NCI-H146 treated with DMSO at 0.1 percent for 48 hours (cell line): ENCODE results near the gene TECTB.

Source experiments
- DNase-seq: peaks from one replicate; lab custom pipeline; 2025; ENCODE audit not compliant: unreplicated experiment; lab: John Stamatoyannopoulos, UW

Gene TECTB

GRCh38 chr10:112345743-112346142 is 62.5 kb downstream of the TECTB start:
- no peak for DNase-seq

GRCh38 chr10:112346774-112347173 is 63.6 kb downstream of the TECTB start:
- DNase-seq = no peak

DNA sequence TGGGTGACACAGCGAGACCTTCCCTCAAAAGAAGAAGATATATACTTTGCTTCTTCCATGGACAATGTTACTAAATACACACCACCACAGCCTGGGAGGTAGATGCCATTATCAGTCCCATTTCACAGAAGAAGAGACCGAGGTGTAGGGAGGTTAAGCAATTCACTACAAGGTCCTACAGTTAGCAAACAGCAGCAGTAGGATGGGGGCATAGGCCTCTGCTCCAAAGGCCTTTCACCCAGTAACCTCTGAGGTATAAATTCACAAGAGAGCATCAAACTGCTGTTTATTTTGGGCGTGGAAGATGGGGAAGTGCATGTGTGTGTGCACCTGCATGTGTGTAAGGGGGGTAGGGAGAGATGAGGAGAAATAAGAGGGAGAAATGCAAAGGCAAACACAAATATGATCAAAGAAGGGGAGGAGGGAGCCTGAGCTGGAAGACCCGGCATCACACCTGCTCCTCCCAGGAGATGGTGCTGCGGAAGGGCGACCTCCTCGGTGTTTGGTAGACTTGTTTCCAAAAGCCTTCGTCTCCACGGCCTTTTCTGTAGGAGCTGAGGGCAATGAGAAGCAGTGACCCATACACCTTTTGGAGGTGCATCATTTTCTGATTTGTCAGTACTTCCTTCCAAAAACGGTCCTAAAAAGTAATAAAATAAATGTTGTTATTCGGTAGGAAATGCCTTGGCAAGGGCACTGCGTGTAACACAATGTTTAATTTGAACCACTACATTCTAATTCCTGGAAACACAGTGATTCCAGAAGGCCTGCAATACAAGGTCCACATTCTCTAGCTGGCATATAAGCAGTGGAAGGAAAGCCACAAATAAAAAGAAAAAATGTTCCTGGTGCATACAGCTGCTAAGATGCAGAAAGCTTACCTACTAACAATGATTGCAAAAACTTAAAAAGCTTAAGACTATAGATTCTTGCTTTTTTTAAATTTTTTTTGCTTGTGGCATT is 64.8 kb downstream of the TECTB start:
- no peak for DNase-seq

GRCh38 chr10:112348759-112349158 is 65.6 kb downstream of the TECTB start:
- DNase-seq = no peak

DNA sequence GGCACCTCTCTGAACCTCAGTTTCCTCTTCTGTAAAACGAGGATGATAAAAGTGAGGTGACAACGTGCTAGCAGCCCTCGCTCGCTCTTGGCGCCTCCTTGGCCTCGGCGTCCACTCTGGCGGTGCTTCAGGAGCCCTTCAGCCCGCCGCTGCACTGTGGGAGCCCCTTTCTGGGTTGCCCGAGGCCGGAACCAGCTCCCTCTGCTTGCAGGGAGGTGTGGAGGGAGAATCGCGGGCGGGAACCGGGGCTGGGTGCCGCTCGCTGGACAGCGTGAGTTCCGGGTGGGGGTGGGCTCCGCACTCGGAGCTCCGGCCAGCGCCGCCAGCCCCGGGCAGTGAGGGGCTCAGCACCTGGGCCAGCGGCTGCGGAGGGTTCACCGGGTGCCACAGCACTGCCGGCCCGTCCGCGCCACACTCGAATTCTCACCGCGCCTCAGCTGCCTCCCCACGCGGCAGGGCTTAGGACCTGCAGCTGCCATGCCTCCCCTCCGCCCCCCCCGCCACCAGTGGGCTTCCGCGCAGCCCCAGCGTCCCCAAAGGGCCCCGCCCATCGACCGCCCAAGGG is 66.4 kb downstream of the TECTB start:
- no peak for DNase-seq

DNA sequence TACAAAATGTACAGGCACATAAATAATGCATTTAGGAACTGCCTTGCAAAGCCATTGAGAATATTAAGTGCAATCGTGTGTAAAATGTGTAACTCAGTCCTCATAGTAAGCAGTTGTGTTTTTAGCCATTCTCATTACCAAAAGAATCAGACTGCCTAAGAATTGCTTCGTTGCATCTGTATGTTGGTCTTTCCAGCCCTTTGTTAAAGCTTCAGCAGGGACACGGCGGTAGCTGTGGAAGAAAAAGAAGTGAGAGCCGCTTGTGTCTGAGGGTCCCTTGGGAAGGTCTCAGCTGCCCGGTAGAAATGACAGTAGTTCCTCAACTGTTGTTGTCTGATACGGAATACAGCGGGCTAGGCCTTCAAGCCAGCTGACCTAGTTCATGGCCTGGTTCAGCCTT is 67.9 kb downstream of the TECTB start:
- no peak for DNase-seq

DNA sequence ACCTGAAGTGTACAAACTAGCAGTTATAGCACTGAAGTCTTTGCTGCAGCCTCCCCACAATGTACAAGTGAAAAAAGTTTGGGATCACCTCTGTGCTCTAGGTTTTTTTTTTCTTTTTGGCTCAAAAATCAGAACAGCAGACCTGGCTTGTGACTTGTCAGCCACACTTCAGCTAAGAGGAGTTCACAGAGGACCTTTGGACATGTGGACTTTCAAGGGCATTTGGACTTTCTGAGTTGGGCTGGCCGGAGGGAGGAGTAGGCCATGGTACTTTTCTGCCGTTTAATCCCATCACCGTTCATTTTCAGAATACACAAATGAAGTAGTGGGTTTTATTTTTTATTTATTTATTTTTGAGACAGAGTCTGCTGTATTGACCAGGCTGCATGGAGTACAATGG is 68.8 kb downstream of the TECTB start:
- DNase-seq = no peak

DNA sequence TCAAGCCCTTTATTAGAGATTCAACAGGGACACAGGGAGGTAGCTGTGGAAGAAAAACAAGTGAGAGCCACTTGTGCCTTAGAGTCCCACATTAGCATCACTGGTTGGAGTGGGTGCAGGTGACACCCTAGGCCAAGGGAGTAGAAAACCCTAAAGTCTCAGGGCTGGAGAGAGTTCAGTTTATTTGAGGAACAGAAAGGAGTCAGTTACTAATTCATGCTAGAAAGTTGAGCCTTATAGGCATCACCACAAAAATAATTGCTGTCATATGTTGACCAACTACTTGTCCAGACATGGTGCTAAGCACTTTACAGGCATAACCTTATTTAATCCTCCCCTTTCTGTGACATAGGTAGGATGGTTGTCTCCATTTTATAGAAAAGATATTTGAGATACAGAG is 69.8 kb downstream of the TECTB start:
- no peak for DNase-seq
